Measurements from ENCODE around the gene SDK1. TPM values are rescaled to one million over a fixed set of nuclear protein-coding genes. Genes with fewer than 3 reads are reported as not detected.

SDK1 gene
- total and polyA plus RNA-seq, 2 experiments from 2014 or later, result not detected

GRCh38 chr7:3691478-3692158 is 390.6 kb downstream of the SDK1 start:
- no peaks in the 10 kb centered on the region for H3K9me3 ChIP-seq (ENCODE audit: low read depth)
- no peak overlapping the region for H3K9ac ChIP-seq
- no peak for TF ChIP-seq EZH2 (IDR thresholded peaks at IDR 0.05; ENCODE audit: insufficient read depth, poor library complexity, severe bottlenecking)
- TF ChIP-seq EZH2phosphoT487 (IDR thresholded peaks at IDR 0.05; ENCODE audit: insufficient read depth, low read depth), result no peak
- no peak for DNase-seq
- no peak overlapping the region for H3K4me2 ChIP-seq (ENCODE audit: unreplicated experiment)
- H3K27ac ChIP-seq, result no peak overlapping the region
- 45 to 49% methylated on average over 5 of the region's 5 CpGs for WGBS, 2 experiments (ENCODE audit: low coverage in 1 of 2, low lambda C conversion rate in 2 of 2, missing lambda C conversion rate in 2 of 2)
- no peaks in the 10 kb centered on the region for H3K4me1 ChIP-seq (ENCODE audit: insufficient read depth)
- H3K27me3 ChIP-seq (replicated peaks; ENCODE audit: insufficient read depth), result no peaks in the 10 kb centered on the region
- no peaks in the 10 kb centered on the region for H3K79me2 ChIP-seq (ENCODE audit: insufficient read depth)
- H2AFZ ChIP-seq, result no peak overlapping the region
- H3K9me2 ChIP-seq (ENCODE audit: insufficient read depth), result no peaks in the 10 kb centered on the region
- H3F3A ChIP-seq (ENCODE audit: insufficient read depth), result no peaks in the 10 kb centered on the region
- in situ Hi-C loops (cut with MboI), result no loop called here
- no peaks in the 10 kb centered on the region for H3K36me3 ChIP-seq (ENCODE audit: low read depth)
- H3K4me3 ChIP-seq, result no peak overlapping the region
- H4K20me1 ChIP-seq (ENCODE audit: insufficient read depth), result no peaks in the 10 kb centered on the region

DNA sequence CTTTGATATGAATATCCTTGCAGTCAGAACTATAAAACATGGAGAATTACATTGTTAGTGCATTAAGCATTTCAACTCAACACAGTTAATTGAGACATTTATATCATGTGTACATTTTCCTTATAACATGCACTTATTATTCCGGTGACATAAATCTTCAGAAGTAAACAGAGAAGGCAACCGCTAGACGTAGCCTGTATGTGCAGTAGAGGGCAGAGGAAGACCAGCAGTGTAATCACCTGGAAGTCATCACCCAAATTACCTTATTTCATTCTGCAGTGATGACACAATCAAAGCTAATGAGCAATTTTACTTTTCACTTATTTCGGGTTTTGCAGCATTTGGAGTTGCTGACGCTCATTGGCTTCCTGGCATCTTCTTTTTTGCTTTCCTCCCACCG is 394.6 kb downstream of the SDK1 start:
- no peaks in the 10 kb centered on the region for H3K27me3 ChIP-seq (replicated peaks; ENCODE audit: insufficient read depth)
- no peaks in the 10 kb centered on the region for H3K9me2 ChIP-seq (ENCODE audit: insufficient read depth)
- no peak overlapping the region for H3K9ac ChIP-seq
- H3K4me3 ChIP-seq, result no peak overlapping the region
- H2AFZ ChIP-seq, result no peak overlapping the region
- H3K4me2 ChIP-seq (ENCODE audit: unreplicated experiment), result no peak overlapping the region
- no peak overlapping the region for H3K27ac ChIP-seq
- TF ChIP-seq EZH2phosphoT487 (IDR thresholded peaks at IDR 0.05; ENCODE audit: insufficient read depth, low read depth), result no peak
- no peak for TF ChIP-seq EZH2 (IDR thresholded peaks at IDR 0.05; ENCODE audit: insufficient read depth, poor library complexity, severe bottlenecking)
- no peaks in the 10 kb centered on the region for H4K20me1 ChIP-seq (ENCODE audit: insufficient read depth)
- in situ Hi-C loops (cut with MboI), result no loop called here
- H3K4me1 ChIP-seq (ENCODE audit: insufficient read depth), result no peaks in the 10 kb centered on the region
- DNase-seq, result no peak
- no peaks in the 10 kb centered on the region for H3K36me3 ChIP-seq (ENCODE audit: low read depth)
- H3K79me2 ChIP-seq (ENCODE audit: insufficient read depth), result no peaks in the 10 kb centered on the region
- no peaks in the 10 kb centered on the region for H3F3A ChIP-seq (ENCODE audit: insufficient read depth)
- H3K9me3 ChIP-seq (ENCODE audit: low read depth), result no peaks in the 10 kb centered on the region
- 67% methylated on average over 6 of the region's 6 CpGs for WGBS, 2 experiments (ENCODE audit: low coverage in 1 of 2, low lambda C conversion rate in 2 of 2, missing lambda C conversion rate in 2 of 2)

DNA sequence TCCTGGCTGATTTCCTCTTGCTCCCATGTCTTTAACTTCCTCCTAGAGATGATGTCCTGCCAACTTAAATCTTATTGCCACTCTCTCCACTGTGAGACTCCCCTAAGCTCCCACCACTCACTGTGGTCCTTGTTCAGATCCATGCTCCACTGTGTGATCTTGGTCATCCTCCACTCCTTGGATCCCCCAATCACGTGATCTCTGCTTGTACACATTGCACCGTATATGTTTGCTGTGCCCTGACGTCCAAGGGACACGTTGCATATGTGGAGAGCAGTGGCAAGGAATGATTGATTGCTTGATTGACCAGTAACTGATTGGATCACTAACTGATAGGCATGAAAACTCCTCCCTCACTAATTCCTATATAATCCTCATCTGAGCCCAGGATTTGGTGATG is 395.1 kb downstream of the SDK1 start:
- no peaks in the 10 kb centered on the region for H3K9me2 ChIP-seq (ENCODE audit: insufficient read depth)
- H4K20me1 ChIP-seq (ENCODE audit: insufficient read depth), result no peaks in the 10 kb centered on the region
- WGBS, 2 experiments (ENCODE audit: low coverage in 1 of 2, low lambda C conversion rate in 2 of 2, missing lambda C conversion rate in 2 of 2), result 48 to 59% methylated on average over 4 of the region's 4 CpGs
- in situ Hi-C loops (cut with MboI), result no loop called here
- no peak overlapping the region for H3K4me3 ChIP-seq
- H3K4me1 ChIP-seq (ENCODE audit: insufficient read depth), result no peaks in the 10 kb centered on the region
- no peaks in the 10 kb centered on the region for H3K36me3 ChIP-seq (ENCODE audit: low read depth)
- no peak overlapping the region for H2AFZ ChIP-seq
- no peak overlapping the region for H3K4me2 ChIP-seq (ENCODE audit: unreplicated experiment)
- TF ChIP-seq EZH2phosphoT487 (IDR thresholded peaks at IDR 0.05; ENCODE audit: insufficient read depth, low read depth) (no peak), EZH2 (IDR thresholded peaks at IDR 0.05; ENCODE audit: insufficient read depth, poor library complexity, severe bottlenecking) (no peak)
- H3F3A ChIP-seq (ENCODE audit: insufficient read depth), result no peaks in the 10 kb centered on the region
- no peak overlapping the region for H3K27ac ChIP-seq
- H3K79me2 ChIP-seq (ENCODE audit: insufficient read depth), result no peaks in the 10 kb centered on the region
- H3K9ac ChIP-seq, result no peak overlapping the region
- H3K9me3 ChIP-seq (ENCODE audit: low read depth), result no peaks in the 10 kb centered on the region
- DNase-seq, result no peak
- no peaks in the 10 kb centered on the region for H3K27me3 ChIP-seq (replicated peaks; ENCODE audit: insufficient read depth)

DNA sequence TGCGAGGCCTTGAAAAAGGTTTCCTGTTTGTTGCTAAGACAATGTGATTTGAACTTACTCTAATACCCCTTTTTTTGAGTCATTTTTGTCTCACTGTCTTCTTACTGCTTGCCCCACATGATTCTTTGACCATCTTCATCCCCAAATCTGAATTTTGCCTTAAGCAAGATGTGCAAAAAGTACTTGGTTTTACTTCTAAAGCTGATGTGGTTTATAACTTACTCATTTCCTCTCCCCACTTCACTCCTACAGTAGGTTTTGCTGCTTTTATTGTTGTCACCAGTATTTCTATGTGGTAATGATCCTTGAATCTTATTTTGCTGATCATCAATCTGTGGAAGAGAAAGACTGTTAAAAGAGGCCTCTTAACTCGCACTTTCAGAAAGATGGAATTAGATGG is 396.4 kb downstream of the SDK1 start:
- Histone ChIP-seq H3K27ac (no peak overlapping the region), H2AFZ (no peak overlapping the region), H3K27me3 (replicated peaks; ENCODE audit: insufficient read depth) (no peaks in the 10 kb centered on the region), H3K79me2 (ENCODE audit: insufficient read depth) (no peaks in the 10 kb centered on the region), H3K4me1 (ENCODE audit: insufficient read depth) (no peaks in the 10 kb centered on the region), H3K9me3 (ENCODE audit: low read depth) (no peaks in the 10 kb centered on the region), H3K4me2 (ENCODE audit: unreplicated experiment) (no peak overlapping the region), H3K9me2 (ENCODE audit: insufficient read depth) (no peaks in the 10 kb centered on the region), H3K4me3 (no peak overlapping the region), H3K36me3 (ENCODE audit: low read depth) (no peaks in the 10 kb centered on the region), H4K20me1 (ENCODE audit: insufficient read depth) (no peaks in the 10 kb centered on the region), H3K9ac (no peak overlapping the region), H3F3A (ENCODE audit: insufficient read depth) (no peaks in the 10 kb centered on the region)
- WGBS, 2 experiments (ENCODE audit: low coverage in 1 of 2, low lambda C conversion rate in 2 of 2, missing lambda C conversion rate in 2 of 2), result 53 to 61% methylated on average over 2 of the region's 2 CpGs
- TF ChIP-seq EZH2 (IDR thresholded peaks at IDR 0.05; ENCODE audit: insufficient read depth, poor library complexity, severe bottlenecking), result no peak
- TF ChIP-seq EZH2phosphoT487 (IDR thresholded peaks at IDR 0.05; ENCODE audit: insufficient read depth, low read depth), result no peak
- in situ Hi-C loops (cut with MboI), result no loop called here
- DNase-seq, result no peak

All from GM23248 (cell line).